GM18498 (cell line): Measurements from ENCODE around the gene FIZ1.
A peak's percentile ranks its signal among the peaks of the same experiment; 100 is the strongest.

Experiments used
- ATAC-seq: cut with Tn5 transposase; IDR thresholded peaks from one replicate; pipeline ENCODE4 v1.9.1; 2021; ENCODE audit warnings: mild to moderate bottlenecking, moderate library complexity; ENCODE audit not compliant: unreplicated experiment

The FIZ1 gene

GRCh38 chr19:55636723-55637122, 37.4 kb upstream of the FIZ1 start:
- no peak for ATAC-seq

- ATAC-seq: no peak
Observed at GRCh38 chr19:55635856-55636440, 36.6 kb upstream of the FIZ1 start.

GRCh38 chr19:55635334-55635717, 36.0 kb upstream of the FIZ1 start:
- ATAC-seq: no peak

- ATAC-seq: no peak
Observed at GRCh38 chr19:55633861-55634260, 34.5 kb upstream of the FIZ1 start.

DNA sequence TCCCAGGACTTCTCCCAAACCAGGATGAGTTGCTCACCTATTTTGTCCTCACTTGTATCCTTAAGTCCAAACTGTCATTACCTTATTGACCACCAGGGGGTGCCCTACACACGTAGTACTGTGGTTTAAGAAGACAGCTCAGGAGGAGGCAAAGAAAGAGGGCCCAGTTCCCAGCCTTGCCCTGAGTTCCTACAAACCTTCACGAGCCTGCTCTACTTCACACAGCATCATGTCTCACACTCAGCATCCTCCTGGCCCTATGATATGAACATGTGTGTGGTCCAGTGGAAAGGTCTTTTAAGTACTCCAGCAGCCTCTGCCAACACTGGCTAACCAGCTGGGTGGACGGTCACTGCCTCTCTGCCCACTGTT, 33.1 kb upstream of the FIZ1 start:
- ATAC-seq: no peak

GRCh38 chr19:55626350-55626749, 27.0 kb upstream of the FIZ1 start:
- no peak for ATAC-seq

DNA sequence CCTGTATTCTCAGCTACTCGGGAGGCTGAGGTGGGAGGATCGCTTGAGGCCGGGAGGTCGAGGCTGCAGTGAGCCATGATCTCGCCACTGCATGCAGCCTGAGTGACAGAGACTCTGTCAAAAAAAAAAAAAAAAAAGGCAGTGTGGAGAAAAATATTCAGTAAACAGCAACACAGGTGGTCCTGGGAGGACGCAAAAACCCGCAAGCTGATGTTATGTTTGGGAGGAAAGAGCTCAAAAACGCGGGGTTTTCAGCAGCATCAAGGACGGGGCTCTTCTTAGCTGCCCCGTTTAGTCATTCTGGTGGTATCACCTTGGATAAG, 25.6 kb upstream of the FIZ1 start:
- ATAC-seq: no peak

DNA sequence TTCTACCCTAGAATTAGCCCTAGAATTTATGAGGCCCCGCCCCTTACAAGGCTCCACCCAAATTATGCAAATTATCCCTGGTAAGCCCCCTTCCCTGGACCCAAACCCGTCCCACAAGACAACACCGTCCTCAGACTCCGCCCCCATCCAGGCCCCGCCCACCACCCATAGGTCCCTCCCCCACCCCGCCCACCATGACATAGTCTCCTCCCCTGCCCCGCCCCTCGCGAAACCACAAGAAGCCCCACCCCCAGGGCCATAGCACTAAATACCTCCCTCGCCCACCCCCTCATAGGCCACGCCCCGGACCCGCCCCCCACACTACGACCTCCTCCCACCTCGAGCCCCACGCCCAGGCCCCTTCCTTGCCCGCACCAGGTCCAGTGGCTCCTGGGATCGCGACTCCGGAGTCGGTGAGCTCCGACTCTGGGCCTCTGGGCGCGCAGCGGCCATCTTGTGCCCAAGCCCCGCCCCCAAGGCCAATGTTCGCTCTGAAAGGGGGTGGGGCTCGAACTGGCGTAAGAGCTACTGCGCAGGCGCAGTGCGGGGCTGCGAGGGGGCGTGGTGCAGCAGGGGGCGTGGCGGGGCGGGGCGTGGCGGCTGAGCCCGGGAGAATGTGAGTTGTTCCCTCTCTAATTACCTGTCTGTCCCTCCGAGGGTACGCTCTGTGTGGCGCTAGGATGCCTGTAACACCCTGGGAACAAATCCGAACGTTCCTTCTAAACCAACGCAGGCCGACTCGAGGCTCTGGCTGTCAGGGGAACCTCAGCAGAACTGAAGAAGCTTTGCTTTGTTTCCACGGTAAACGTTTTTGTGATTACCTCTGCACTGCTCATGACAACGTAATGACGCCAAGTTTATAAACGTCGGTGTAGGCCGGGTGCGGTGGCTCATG, 25.0 kb upstream of the FIZ1 start, which contains the start of gene ZNF784:
Gene ZNF784 (minus strand): TSS at position 458 of the 895 bp plus-strand sequence. CDS start 5 bp downstream, at position 453.
- peak; percentile 61 for ATAC-seq

DNA sequence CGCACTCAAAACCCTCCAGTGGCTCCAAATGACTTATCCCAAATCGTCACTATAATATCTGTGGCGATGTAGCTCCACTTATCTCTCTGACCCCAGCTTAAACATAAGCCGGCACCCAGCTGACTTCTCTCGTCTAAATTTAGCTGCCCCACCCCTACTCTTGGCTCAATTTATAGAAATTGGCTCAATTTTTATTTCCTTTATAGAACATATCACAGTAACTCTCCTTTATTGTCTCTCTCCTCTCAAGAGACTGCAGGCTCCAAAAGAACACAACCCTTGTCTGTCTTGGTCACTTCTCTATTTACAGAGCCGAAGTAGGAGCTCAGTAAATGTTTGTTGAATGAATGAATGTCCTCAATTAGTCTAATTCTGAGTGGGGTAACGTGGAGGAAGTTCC, 24.2 kb upstream of the FIZ1 start:
- no peak for ATAC-seq

GRCh38 chr19:55623130-55623529, 23.8 kb upstream of the FIZ1 start:
- ATAC-seq: no peak

DNA sequence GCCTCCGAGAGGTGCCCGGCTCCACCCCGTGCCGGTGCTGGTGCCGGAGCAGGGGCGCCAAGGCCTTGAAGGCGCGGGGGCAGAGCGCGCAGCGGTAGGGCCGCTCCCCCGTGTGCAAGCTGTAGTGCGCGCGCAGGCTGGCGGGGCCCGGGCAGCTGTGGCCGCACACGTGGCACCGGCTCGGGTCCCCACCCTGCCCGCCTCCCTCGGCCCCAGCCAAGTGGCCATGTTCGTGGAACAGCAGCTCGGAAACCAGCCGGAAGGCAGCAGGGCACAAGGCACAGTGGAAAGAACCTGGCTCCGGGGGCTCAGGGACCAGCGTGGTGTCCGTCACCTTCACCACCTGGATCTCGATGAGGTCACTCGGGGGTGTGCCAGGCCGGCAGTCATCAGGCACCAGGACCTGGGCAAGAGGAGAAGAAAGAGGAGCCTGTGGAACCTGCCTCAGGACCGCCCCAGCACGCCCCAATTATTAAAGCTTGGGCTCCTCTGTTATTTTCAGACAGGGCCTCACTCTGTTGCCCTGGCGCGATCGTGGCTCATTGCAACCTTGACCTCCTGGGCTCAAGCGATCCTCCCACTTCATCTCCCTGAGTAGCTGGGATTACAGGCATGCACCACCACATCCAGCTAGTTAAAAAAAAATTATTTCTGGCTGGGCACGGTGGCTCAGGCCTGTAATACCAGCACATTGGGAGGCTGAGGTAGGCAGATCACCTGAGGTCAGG, 23.1 kb upstream of the FIZ1 start:
- ATAC-seq: no peak

- ATAC-seq: no peak
Observed at GRCh38 chr19:55621673-55622231, 22.4 kb upstream of the FIZ1 start.

- no peak for ATAC-seq
Observed at GRCh38 chr19:55621205-55621672, 21.9 kb upstream of the FIZ1 start.

DNA sequence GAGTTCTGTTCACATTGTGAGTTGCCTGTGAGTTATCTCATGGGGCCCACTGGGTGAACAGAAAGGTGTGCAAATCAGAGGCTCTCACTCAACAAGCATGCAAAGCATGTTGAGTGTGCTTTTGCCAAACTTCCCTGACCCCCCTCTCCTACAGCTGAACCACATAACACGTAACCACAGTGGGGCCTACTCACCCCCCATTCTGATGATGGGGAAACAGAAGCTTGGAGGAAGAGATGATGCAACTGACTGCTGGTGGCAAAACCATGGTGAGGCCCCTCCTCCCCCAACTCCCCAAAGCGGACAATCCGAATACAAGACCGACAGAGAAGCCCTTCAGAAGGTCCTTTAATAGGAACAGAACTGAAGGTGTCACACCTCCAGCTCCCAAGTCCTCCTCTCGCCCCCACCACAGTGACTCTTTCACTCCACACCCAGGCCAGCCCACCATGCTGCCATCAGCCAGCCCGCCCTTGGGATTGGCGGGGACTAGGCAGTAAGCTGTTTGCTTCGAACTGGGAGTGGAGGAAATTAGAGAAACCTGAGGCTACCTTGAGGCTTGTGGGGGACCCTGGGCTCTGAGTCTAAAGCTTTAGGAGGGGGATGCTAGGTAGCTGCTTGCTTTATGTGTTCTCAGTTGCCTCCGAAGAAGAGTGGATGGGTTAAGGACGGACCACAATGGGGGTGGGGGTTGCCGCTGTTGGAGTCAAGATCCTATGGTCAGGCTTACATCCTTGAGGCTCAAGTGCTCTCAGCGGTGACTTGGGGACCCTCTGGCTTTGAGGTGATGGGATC, 21.3 kb upstream of the FIZ1 start:
- no peak for ATAC-seq

GRCh38 chr19:55619286-55619685, 20.0 kb upstream of the FIZ1 start:
- ATAC-seq: no peak

GRCh38 chr19:55618426-55618825, 19.1 kb upstream of the FIZ1 start:
- no peak for ATAC-seq

- no peak for ATAC-seq
Observed at GRCh38 chr19:55617426-55617825, 18.1 kb upstream of the FIZ1 start.

DNA sequence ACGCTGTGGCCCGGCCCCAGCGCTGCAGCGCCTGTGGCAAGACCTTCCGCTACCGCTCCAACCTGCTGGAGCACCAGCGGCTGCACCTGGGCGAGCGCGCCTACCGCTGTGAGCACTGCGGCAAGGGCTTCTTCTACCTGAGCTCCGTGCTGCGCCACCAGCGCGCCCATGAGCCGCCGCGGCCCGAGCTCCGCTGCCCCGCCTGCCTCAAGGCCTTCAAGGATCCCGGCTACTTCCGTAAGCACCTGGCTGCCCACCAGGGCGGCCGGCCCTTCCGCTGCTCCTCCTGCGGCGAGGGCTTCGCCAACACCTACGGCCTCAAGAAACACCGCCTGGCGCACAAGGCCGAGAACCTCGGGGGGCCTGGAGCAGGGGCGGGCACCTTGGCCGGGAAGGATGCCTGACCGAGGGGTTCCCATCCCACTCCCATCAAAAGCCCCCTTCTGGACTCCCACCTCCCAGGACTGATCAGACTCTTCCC, 17.1 kb upstream of the FIZ1 start:
- no peak for ATAC-seq

- no peak for ATAC-seq
Observed at GRCh38 chr19:55615543-55616394, 16.5 kb upstream of the FIZ1 start.
